HepG2 (cell line): Measurements from ENCODE around the gene PCBP1. TPM values are rescaled to one million over a fixed set of nuclear protein-coding genes. Genes with fewer than 3 reads are reported as not detected.

Source experiments
- ASH2L ChIP-seq: fragments of 300-600, 200-600 bp; sonication (generic); IDR thresholded peaks from 2 replicates; pipeline ENCODE4 v1.7.0; 2017; ENCODE audit warnings: low read depth, mild to moderate bottlenecking, moderate library complexity, mixed read lengths, low read length; ENCODE audit not compliant: insufficient read length
- CAMTA2 ChIP-seq: sonication (generic); formaldehyde crosslinking; IDR thresholded peaks from 2 replicates; pipeline ENCODE4 v1.4.0; 2020; ENCODE audit warnings: mild to moderate bottlenecking, missing genetic modification reagents, borderline replicate concordance
- CBFB ChIP-seq: sonication (generic); formaldehyde crosslinking; IDR thresholded peaks from 2 replicates; pipeline ENCODE4 v1.4.0; 2020; ENCODE audit warnings: missing genetic modification reagents
- CREBL2 ChIP-seq: sonication (generic); formaldehyde crosslinking; IDR thresholded peaks from 2 replicates; pipeline ENCODE4 v1.8.1; 2023; ENCODE audit warnings: missing genetic modification reagents, mild to moderate bottlenecking, borderline replicate concordance
- HDAC1 ChIP-seq: sonication (generic); formaldehyde crosslinking; IDR thresholded peaks from 2 replicates; pipeline ENCODE4 v1.5.1; 2020; ENCODE audit warnings: mild to moderate bottlenecking, missing genetic modification reagents
- HNF4A ChIP-seq: sonication (generic); formaldehyde crosslinking; IDR thresholded peaks from 2 replicates; pipeline ENCODE4 v1.4.0; 2020; ENCODE audit warnings: missing genetic modification reagents
- MED13 ChIP-seq: sonication (generic); formaldehyde crosslinking; IDR thresholded peaks from 2 replicates; pipeline ENCODE4 v1.5.0; 2020; ENCODE audit warnings: missing genetic modification reagents
- MLLT10 ChIP-seq: sonication (generic); formaldehyde crosslinking; IDR thresholded peaks from 2 replicates; pipeline ENCODE4 v1.4.0; 2020; ENCODE audit warnings: missing genetic modification reagents
- MXI1 ChIP-seq: IDR thresholded peaks from 3 replicates; pipeline ENCODE4 v1.6.1; 2012; ENCODE audit warnings: low read depth, low read length, inconsistent platforms, borderline replicate concordance
- MYPOP ChIP-seq: sonication (generic); formaldehyde crosslinking; IDR thresholded peaks from 2 replicates; pipeline ENCODE4 v1.8.1; 2023; ENCODE audit warnings: mild to moderate bottlenecking, moderate library complexity, missing genetic modification reagents
- MZF1 ChIP-seq: sonication (generic); formaldehyde crosslinking; IDR thresholded peaks from 2 replicates; pipeline ENCODE4 v1.8.1; 2023; ENCODE audit warnings: mild to moderate bottlenecking, missing genetic modification reagents, borderline replicate concordance
- NBN ChIP-seq: fragments of 450-650 bp; conservative IDR thresholded peaks from 2 replicates; pipeline ENCODE4 v1.6.1; 2017
- NFYC ChIP-seq: IDR thresholded peaks from 2 replicates; pipeline ENCODE4 v1.6.1; 2016; ENCODE audit warnings: missing genetic modification reagents, missing compliant biosample characterization
- PHF20 ChIP-seq: sonication (generic); formaldehyde crosslinking; IDR thresholded peaks from 2 replicates; pipeline ENCODE4 v1.5.0; 2020; ENCODE audit warnings: mild to moderate bottlenecking, missing genetic modification reagents
- RAD51 ChIP-seq: fragments of 450-650 bp; IDR thresholded peaks from 2 replicates; pipeline ENCODE4 v1.6.1; 2016; ENCODE audit warnings: borderline replicate concordance
- RNF2 ChIP-seq: fragments of 450-650 bp; conservative IDR thresholded peaks from 2 replicates; pipeline ENCODE4 v1.6.1; 2016; ENCODE audit warnings: low read depth
- TBX2 ChIP-seq: sonication (generic); formaldehyde crosslinking; IDR thresholded peaks from 2 replicates; pipeline ENCODE4 v1.5.0; 2020; ENCODE audit warnings: missing genetic modification reagents, mild to moderate bottlenecking, borderline replicate concordance
- THRA ChIP-seq: sonication (generic); formaldehyde crosslinking; IDR thresholded peaks from 2 replicates; pipeline ENCODE4 v1.4.0; 2020; ENCODE audit warnings: missing genetic modification reagents, borderline replicate concordance
- ZGPAT ChIP-seq: IDR thresholded peaks from 2 replicates; pipeline ENCODE4 v1.6.1; 2016; ENCODE audit warnings: mild to moderate bottlenecking
- ZNF160 ChIP-seq: sonication (generic); formaldehyde crosslinking; IDR thresholded peaks from 2 replicates; pipeline ENCODE4 v1.8.0; 2022; ENCODE audit warnings: mild to moderate bottlenecking, inconsistent platforms, missing genetic modification reagents
- ZNF281 ChIP-seq: sonication (generic); formaldehyde crosslinking; IDR thresholded peaks from 2 replicates; pipeline ENCODE4 v1.4.0; 2020; ENCODE audit warnings: missing genetic modification reagents, borderline replicate concordance
- ZNF530 ChIP-seq: sonication (generic); formaldehyde crosslinking; IDR thresholded peaks from 2 replicates; pipeline ENCODE4 v1.5.0; 2020; ENCODE audit warnings: low read depth, mild to moderate bottlenecking, missing genetic modification reagents
- ZNF567 ChIP-seq: sonication (generic); formaldehyde crosslinking; IDR thresholded peaks from 2 replicates; pipeline ENCODE4 v1.8.1; 2023; ENCODE audit warnings: mild to moderate bottlenecking, missing genetic modification reagents, borderline replicate concordance
- ZNF598 ChIP-seq: sonication (generic); formaldehyde crosslinking; IDR thresholded peaks from 2 replicates; pipeline ENCODE4 v1.5.1; 2020; ENCODE audit warnings: mild to moderate bottlenecking, missing genetic modification reagents, borderline replicate concordance
- polyA plus RNA-seq, 8 experiments: library from polyadenylated mRNA; depleted of rRNA in 3 of 8; stranded (reverse) in 7 of 8; unstranded in 1 of 8; fragments of >200 nt; fragmentation: Illumina TruSeq in 4 of 8; extraction: Trizol in 4 of 8; gene quantifications; 2 replicates each; pipeline versions ENCODE4 v1.2.1 to v1.2.3, GENCODE V29; 2011 to 2016; ENCODE audit warnings: low read depth in 4 of 8, missing spikeins in 1 of 8, mixed read lengths in 1 of 8; ENCODE audit not compliant: insufficient read depth in 1 of 8
- total RNA-seq, 5 experiments: library from RNA; depleted of rRNA; stranded (reverse); fragments of >200 nt; fragmentation: Illumina TruSeq; extraction: Trizol; gene quantifications; 2 replicates each; pipeline ENCODE4 v1.2.3, GENCODE V29; 2016; ENCODE audit warnings: low read depth in 1 of 5

The PCBP1 gene
- total and polyA plus RNA-seq, 2 of the 13 experiments (the other 11 are each of a cell fraction or from before 2014, with no cell fraction given) = 32.0 to 137 TPM

- TF ChIP-seq RAD51 (no peak), TBX2 (CRISPR knock-in tag) (peak; percentile 81; the same call in 1 of the 2 replicates), ZNF160 (CRISPR knock-in tag) (no peak), CREBL2 (CRISPR knock-in tag) (peak; percentile 13; the same call in 1 of the 2 replicates), MED13 (peak; percentile 93), ZGPAT (CRISPR knock-in tag) (0 out of 2 replicates have a peak, but pooled peaks have one; percentile 97), THRA (CRISPR knock-in tag) (peak; percentile 5; the same call in 1 of the 2 replicates), NBN (no peak), ASH2L (peak; percentile 87), CAMTA2 (CRISPR knock-in tag) (no peak; the same call in 1 of the 2 replicates), ZNF281 (CRISPR knock-in tag) (no peak), HDAC1 (CRISPR knock-in tag) (no peak), CBFB (CRISPR knock-in tag) (peak; percentile 86; the same call in 1 of the 2 replicates), MYPOP (CRISPR knock-in tag) (no peak), MZF1 (CRISPR knock-in tag) (no peak), MXI1 (no peak; the same call in 2 of the 3 replicates), MLLT10 (CRISPR knock-in tag) (no peak), ZNF530 (no peak), RNF2 (peak; percentile 78), HNF4A (peak; percentile 35; the same call in 1 of the 2 replicates), ZNF567 (CRISPR knock-in tag) (no peak), NFYC (CRISPR knock-in tag) (0 out of 2 replicates have a peak, but pooled peaks have one; percentile 10), PHF20 (CRISPR knock-in tag) (no peak; the same call in 1 of the 2 replicates), ZNF598 (CRISPR knock-in tag) (peak; percentile 94; the same call in 1 of the 2 replicates)
Observed at GRCh38 chr2:70086278-70086837, 919 bp upstream of the PCBP1 start (continued).
